Subcutaneous adipose tissue (tissue), 4 donors: ENCODE results near the gene CORO6. TPM values are rescaled to one million over a fixed set of nuclear protein-coding genes. Genes with fewer than 3 reads are reported as not detected.

ENCODE experiments used
- CTCF ChIP-seq: fragments of 450-650 bp; IDR thresholded peaks from one replicate; pipeline ENCODE4 v1.5.1; 2016; ENCODE audit warnings: low read depth, mild to moderate bottlenecking, control low read depth, antibody characterized with exemption, moderate library complexity
- total RNA-seq, 4 donors: library from RNA; depleted of rRNA; stranded (reverse); fragments of >200 nt; gene quantifications; one replicate each; pipeline ENCODE4 v1.1.0, GENCODE V29; 2016

The CORO6 gene
- total RNA-seq, 4 donors from 2014 or later = 9.3 to 39.6 (median 32.4) TPM

GRCh38 chr17:29630630-29631193 lies 8.0 kb upstream of the CORO6 start:
- TF ChIP-seq CTCF = no peak

GRCh38 chr17:29629839-29630238 lies 7.1 kb upstream of the CORO6 start:
- no peak for TF ChIP-seq CTCF

- no peak for TF ChIP-seq CTCF
Observed at GRCh38 chr17:29628644-29629043, 5.9 kb upstream of the CORO6 start.

GRCh38 chr17:29627951-29628350 lies 5.2 kb upstream of the CORO6 start:
- TF ChIP-seq CTCF = no peak

- TF ChIP-seq CTCF = no peak
Observed at GRCh38 chr17:29625037-29625750, 2.5 kb upstream of the CORO6 start.

GRCh38 chr17:29624586-29624985 lies 1.9 kb upstream of the CORO6 start:
- TF ChIP-seq CTCF = no peak

- no peak for TF ChIP-seq CTCF
Observed at GRCh38 chr17:29623283-29623647, 553 bp upstream of the CORO6 start.
